HepG2 (cell line): ENCODE data around the gene VRK2. TPM values are rescaled to one million over a fixed set of nuclear protein-coding genes. Genes with fewer than 3 reads are reported as not detected.

ENCODE experiments used
- ATAC-seq: fragments of 200-7000 bp; cut with Tn5 transposase; 3 replicates; pipeline ENCODE4 v1.9.1; 2020; ENCODE audit warnings: mild to moderate bottlenecking, moderate library complexity
- BruUV-seq: library from RNA; stranded (reverse); fragments of 400-500 nt; replicated peaks from 2 replicates; lab custom pipeline; 2021; lab: Mats Ljungman, UMichigan
- CTCF ChIA-PET: fragments of 300-600 bp; formaldehyde crosslinking; extraction: SDS; loops from one replicate; lab custom pipeline; 2021; ENCODE audit warnings: low total read pairs, inconsistent platforms, low intra/inter-chr PET ratio; lab: Yijun Ruan, JAX
- POLR2A ChIA-PET: fragments of 350-600 bp; sonication (Branson Sonifier 250); formaldehyde crosslinking; loops from one replicate; lab custom pipeline; 2020; ENCODE audit warnings: antibody characterized with exemption, inconsistent platforms; lab: Yijun Ruan, JAX
- DNase-seq: peaks from one replicate; pipeline ENCODE4 v3.0.0-alpha.2; 2015; ENCODE audit warnings: low spot score
- FAIRE-seq: peaks from 3 replicates; lab custom pipeline; 2011; peaks lifted over from hg19 to GRCh38; lab: Jason Lieb, UNC
- H2AFZ ChIP-seq: one replicate; pipeline ENCODE4 v1.6.1; 2011; ENCODE audit warnings: low read length, inconsistent platforms
- H3K27ac ChIP-seq: fragments of 300-600 bp; 3 replicates; pipeline ENCODE4 v1.8.0; 2011; ENCODE audit warnings: mixed run types, mild to moderate bottlenecking, mixed read lengths, low read length, inconsistent platforms; ENCODE audit not compliant: insufficient read depth; ENCODE audit errors: extremely low read length
- H3K27me3 ChIP-seq, 2 experiments: fragments of 200-600 bp in 1 of 2; 2 replicates in 1 of 2; 3 replicates in 1 of 2; pipeline versions ENCODE4 v1.6.0 to v1.8.0; 2011; ENCODE audit warnings: low read length in 2 of 2, mild to moderate bottlenecking in 2 of 2, moderate library complexity in 2 of 2, inconsistent platforms in 1 of 2; ENCODE audit not compliant: insufficient read depth in 2 of 2, control insufficient read depth in 1 of 2
- H3K36me3 ChIP-seq, 2 experiments: fragments of 200-600 bp in 1 of 2; replicated peaks in 1 of 2; 2 replicates in 1 of 2; 3 replicates in 1 of 2; pipeline versions ENCODE4 v1.5.1 to v1.8.0; 2011; ENCODE audit warnings: low read length in 2 of 2, inconsistent platforms in 1 of 2; ENCODE audit not compliant: insufficient read depth in 2 of 2, control insufficient read depth in 1 of 2
- H3K4me1 ChIP-seq: 2 replicates; pipeline ENCODE4 v1.5.1; 2012; ENCODE audit warnings: low read length, inconsistent platforms; ENCODE audit not compliant: insufficient read depth
- H3K4me2 ChIP-seq: 2 replicates; pipeline ENCODE4 v1.6.0; 2011; ENCODE audit warnings: low read depth, low read length, inconsistent platforms
- H3K4me3 ChIP-seq, 3 experiments: fragments of 200-600 bp in 1 of 3; sonication (generic), shearing (Covaris generic) in 1 of 3; replicated peaks in 1 of 3; 2 replicates each; pipeline ENCODE4 v1.5.1; 2011 to 2016; ENCODE audit warnings: low read length in 3 of 3, inconsistent platforms in 2 of 3, low read depth in 2 of 3, mild to moderate bottlenecking in 2 of 3, control low read depth in 1 of 3, mixed read lengths in 1 of 3; ENCODE audit not compliant: insufficient read depth in 1 of 3
- H3K79me2 ChIP-seq: one replicate; pipeline ENCODE4 v1.6.1; 2011; ENCODE audit warnings: low read length, inconsistent platforms; ENCODE audit not compliant: insufficient read depth
- H3K9ac ChIP-seq: 2 replicates; pipeline ENCODE4 v1.6.0; 2011; ENCODE audit warnings: mild to moderate bottlenecking, low read depth, low read length, inconsistent platforms; ENCODE audit not compliant: insufficient read depth
- H3K9me3 ChIP-seq: 2 replicates; pipeline ENCODE4 v1.5.1; 2012; ENCODE audit warnings: mild to moderate bottlenecking, low read length
- H4K20me1 ChIP-seq: 2 replicates; pipeline ENCODE4 v1.6.0; 2011; ENCODE audit warnings: inconsistent platforms, mild to moderate bottlenecking, low read length, moderate library complexity; ENCODE audit not compliant: insufficient read depth
- CREB1 ChIP-seq, 2 experiments: fragments of 450-650 bp in 1 of 2; IDR thresholded peaks; 2 replicates each; pipeline ENCODE4 v1.6.1; 2016 to 2017; ENCODE audit warnings: control low read depth in 1 of 2, mild to moderate bottlenecking in 1 of 2, missing compliant biosample characterization in 1 of 2, missing genetic modification characterization in 1 of 2
- FLYWCH1 ChIP-seq: sonication (generic); formaldehyde crosslinking; IDR thresholded peaks from 2 replicates; pipeline ENCODE4 v1.8.1; 2023; ENCODE audit warnings: mild to moderate bottlenecking, missing genetic modification reagents
- GATAD2A ChIP-seq: IDR thresholded peaks from 2 replicates; pipeline ENCODE4 v1.6.1; 2016
- MAFF ChIP-seq: IDR thresholded peaks from 2 replicates; pipeline ENCODE4 v1.6.1; 2011; ENCODE audit warnings: low read depth, low read length, improper control_type of control experiment
- MAFK ChIP-seq, 2 experiments: IDR thresholded peaks in 1 of 2; conservative IDR thresholded peaks in 1 of 2; 2 replicates each; pipeline ENCODE4 v1.6.1; 2011; ENCODE audit warnings: improper control_type of control experiment in 2 of 2, low read length in 2 of 2
- MYC ChIP-seq: sonication (generic); formaldehyde crosslinking; IDR thresholded peaks from 2 replicates; pipeline ENCODE4 v1.9.0; 2021; ENCODE audit warnings: missing genetic modification reagents, borderline replicate concordance
- NAIF1 ChIP-seq: sonication (generic); formaldehyde crosslinking; IDR thresholded peaks from 2 replicates; pipeline ENCODE4 v1.5.0; 2020; ENCODE audit warnings: mild to moderate bottlenecking, missing genetic modification reagents, borderline replicate concordance
- NR3C1 ChIP-seq: sonication (generic); formaldehyde crosslinking; IDR thresholded peaks from 2 replicates; pipeline ENCODE4 v1.4.0; 2020; ENCODE audit warnings: missing genetic modification reagents
- TEF ChIP-seq: sonication (generic); formaldehyde crosslinking; IDR thresholded peaks from 2 replicates; pipeline ENCODE4 v1.5.0; 2020; ENCODE audit warnings: missing genetic modification reagents
- ZBTB7A ChIP-seq: sonication (generic); formaldehyde crosslinking; IDR thresholded peaks from 2 replicates; pipeline ENCODE4 v1.8.0; 2022; ENCODE audit warnings: mild to moderate bottlenecking, missing genetic modification reagents
- ZNF143 ChIP-seq: sonication (generic); formaldehyde crosslinking; IDR thresholded peaks from 2 replicates; pipeline ENCODE4 v1.4.0; 2020; ENCODE audit warnings: missing genetic modification reagents
- ZNF331 ChIP-seq: sonication (generic); formaldehyde crosslinking; IDR thresholded peaks from 2 replicates; pipeline ENCODE4 v1.4.0; 2020; ENCODE audit warnings: missing genetic modification reagents
- ZNF543 ChIP-seq: sonication (generic); formaldehyde crosslinking; IDR thresholded peaks from 2 replicates; pipeline ENCODE4 v1.4.0; 2020; ENCODE audit warnings: mild to moderate bottlenecking, missing genetic modification reagents
- ZNF629 ChIP-seq: sonication (generic); formaldehyde crosslinking; conservative IDR thresholded peaks from 2 replicates; pipeline ENCODE4 v1.5.0; 2020; ENCODE audit warnings: missing genetic modification reagents
- ZNF883 ChIP-seq: sonication (generic); formaldehyde crosslinking; IDR thresholded peaks from 2 replicates; pipeline ENCODE4 v1.5.1; 2020; ENCODE audit warnings: mild to moderate bottlenecking, missing genetic modification reagents; ENCODE audit errors: not compliant biosample characterization
- WGBS: methylation state at CpG from one replicate; pipeline ENCODE4 v1.1.6; 2017; ENCODE audit warnings: low lambda C conversion rate; 5-methylcytosine and 5-hydroxymethylcytosine counted together
- in situ Hi-C: cut with HindIII; loops from 2 replicates; pipeline ENCODE4 v1.10.0; 2017; ENCODE audit warnings: low pct_unique_long_range_greater_than_20kb; ENCODE audit not compliant: extremely low pct_ligation_motif_present
- intact Hi-C: fragments of 100-400 bp; cut with micrococcal nuclease; formaldehyde crosslinking; loops from one replicate; pipeline ENCODE4 v1.10.0; 2022; ENCODE audit not compliant: unreplicated experiment
- polyA plus RNA-seq, 8 experiments: library from polyadenylated mRNA; depleted of rRNA in 3 of 8; stranded (reverse) in 7 of 8; unstranded in 1 of 8; fragments of >200 nt; fragmentation: Illumina TruSeq in 4 of 8; extraction: Trizol in 4 of 8; gene quantifications; 2 replicates each; pipeline versions ENCODE4 v1.2.1 to v1.2.3, GENCODE V29; 2011 to 2016; ENCODE audit warnings: low read depth in 4 of 8, missing spikeins in 1 of 8, mixed read lengths in 1 of 8; ENCODE audit not compliant: insufficient read depth in 1 of 8
- total RNA-seq, 5 experiments: library from RNA; depleted of rRNA; stranded (reverse); fragments of >200 nt; fragmentation: Illumina TruSeq; extraction: Trizol; gene quantifications; 2 replicates each; pipeline ENCODE4 v1.2.3, GENCODE V29; 2016; ENCODE audit warnings: low read depth in 1 of 5

The VRK2 gene
- total and polyA plus RNA-seq, 2 of the 13 experiments (the other 11 are each of a cell fraction or from before 2014, with no cell fraction given) = 13.3 to 29.1 TPM

GRCh38 chr2:58097025-58097424, 50.4 kb downstream of the VRK2 start:
- intact Hi-C loops (no loop called here), in situ Hi-C loops (no loop called here)
- H2AFZ ChIP-seq = no peak overlapping the region
- H3K9ac ChIP-seq = no peak overlapping the region
- no peak for TF ChIP-seq GATAD2A (CRISPR knock-in tag)
- no peak for TF ChIP-seq FLYWCH1 (CRISPR knock-in tag)
- no peak for TF ChIP-seq ZBTB7A
- no peak for TF ChIP-seq ZNF331
- no peak for TF ChIP-seq NAIF1
- TF ChIP-seq MYC (CRISPR knock-in tag) = no peak
- TF ChIP-seq ZNF629 (CRISPR knock-in tag) = no peak
- peak; percentile 67 for TF ChIP-seq MAFF
- TF ChIP-seq ZNF543 (CRISPR knock-in tag) = no peak
- TF ChIP-seq NR3C1 (CRISPR knock-in tag) = no peak
- no peak for TF ChIP-seq CREB1 (IDR thresholded peaks at IDR 0.05)
- no peak for TF ChIP-seq CREB1 (CRISPR knock-in tag; IDR thresholded peaks at IDR 0.05)
- no peak for TF ChIP-seq ZNF143 (CRISPR knock-in tag)
- TF ChIP-seq MAFK (conservative IDR thresholded peaks at IDR 0.05 in 1 of 2, IDR thresholded peaks at IDR 0.05 in 1 of 2; ENCODE audit: low read length in 2 of 2) = peak; percentile 18 to 73; a peak in 2 of 4 replicates
- no peak for TF ChIP-seq TEF
- no peak for TF ChIP-seq ZNF883 (CRISPR knock-in tag)
- no peak overlapping the region for H3K27ac ChIP-seq
- no peaks in the 10 kb centered on the region for H3K4me1 ChIP-seq
- H3K79me2 ChIP-seq = no peaks in the 10 kb centered on the region
- ChIA-PET POLR2A (no interaction called here), CTCF (no interaction called here)
- H3K4me3 ChIP-seq = no peak overlapping the region
- no peak for FAIRE-seq
- DNase-seq = no peak
- peaks cover 0 to 6% of the 10 kb centered on the region in 2 experiments; a peak in 1 of 5 replicates for H3K36me3 ChIP-seq
- BruUV-seq = no TSS peak
- ATAC-seq = no peak
- H3K9me3 ChIP-seq = peaks cover 11% of the 10 kb centered on the region; the same call in 1 of the 2 replicates
- H3K4me2 ChIP-seq = no peak overlapping the region
- no peaks in the 10 kb centered on the region; the same call in 1 of the 2 replicates for H4K20me1 ChIP-seq
- WGBS = 97% methylated on average over 1 of the region's 1 CpG
- H3K27me3 ChIP-seq = no peaks in the 10 kb centered on the region
